ENCODE data around the gene TRAPPC11. TPM values are rescaled to one million over a fixed set of nuclear protein-coding genes. Genes with fewer than 3 reads are reported as not detected.

Gene TRAPPC11
- total RNA-seq, 2 experiments from 2014 or later, result 27.8 to 35.7 TPM

DNA sequence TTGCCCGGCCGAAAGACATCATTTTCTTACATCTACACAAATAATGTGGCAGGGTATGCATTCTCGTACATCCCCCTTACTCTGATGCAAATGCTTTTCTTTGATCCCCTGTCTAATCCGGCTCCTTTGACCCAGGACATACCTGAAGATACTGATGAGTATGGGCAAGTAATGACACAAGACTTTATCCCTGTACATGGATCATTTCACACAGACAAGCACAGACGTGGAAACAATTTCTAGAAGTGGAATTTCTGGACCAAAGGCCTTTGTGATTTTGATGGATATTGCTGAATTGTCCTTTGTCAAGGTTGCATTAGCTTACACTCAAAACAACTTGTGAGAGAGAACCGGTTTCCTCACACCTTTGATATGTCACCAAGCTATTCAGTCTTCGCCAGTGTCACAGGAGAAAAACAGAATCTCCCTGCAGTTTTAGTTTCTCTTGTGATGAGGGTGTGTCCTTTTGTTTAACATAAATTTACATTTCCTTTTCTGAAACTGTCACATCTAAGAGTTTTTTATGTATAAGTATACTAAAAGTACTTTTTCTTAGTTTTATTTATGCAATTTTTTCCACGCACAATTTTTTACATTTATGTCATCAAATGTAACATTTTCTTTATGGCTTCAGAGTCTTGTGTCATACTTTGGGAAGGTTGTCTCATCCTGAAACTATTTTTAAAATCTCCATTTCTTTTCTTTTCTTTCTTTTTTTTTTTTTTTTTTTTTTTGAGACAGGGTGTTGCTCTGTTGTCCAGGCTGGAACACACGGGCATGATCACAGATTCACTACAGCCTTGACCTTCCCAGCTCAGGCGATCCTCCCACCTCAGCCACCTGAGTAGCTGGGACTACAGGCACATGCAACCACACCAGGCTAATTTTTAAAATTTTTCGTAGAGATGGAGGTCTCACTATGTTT is 25.4 kb upstream of the TRAPPC11 start:
- no peaks in the 10 kb centered on the region for H3K9me2 ChIP-seq (ENCODE audit: insufficient read depth, low read length)
- no peaks in the 10 kb centered on the region for H3K9me3 ChIP-seq (ENCODE audit: low read length)
- TF ChIP-seq, protein P1, sequence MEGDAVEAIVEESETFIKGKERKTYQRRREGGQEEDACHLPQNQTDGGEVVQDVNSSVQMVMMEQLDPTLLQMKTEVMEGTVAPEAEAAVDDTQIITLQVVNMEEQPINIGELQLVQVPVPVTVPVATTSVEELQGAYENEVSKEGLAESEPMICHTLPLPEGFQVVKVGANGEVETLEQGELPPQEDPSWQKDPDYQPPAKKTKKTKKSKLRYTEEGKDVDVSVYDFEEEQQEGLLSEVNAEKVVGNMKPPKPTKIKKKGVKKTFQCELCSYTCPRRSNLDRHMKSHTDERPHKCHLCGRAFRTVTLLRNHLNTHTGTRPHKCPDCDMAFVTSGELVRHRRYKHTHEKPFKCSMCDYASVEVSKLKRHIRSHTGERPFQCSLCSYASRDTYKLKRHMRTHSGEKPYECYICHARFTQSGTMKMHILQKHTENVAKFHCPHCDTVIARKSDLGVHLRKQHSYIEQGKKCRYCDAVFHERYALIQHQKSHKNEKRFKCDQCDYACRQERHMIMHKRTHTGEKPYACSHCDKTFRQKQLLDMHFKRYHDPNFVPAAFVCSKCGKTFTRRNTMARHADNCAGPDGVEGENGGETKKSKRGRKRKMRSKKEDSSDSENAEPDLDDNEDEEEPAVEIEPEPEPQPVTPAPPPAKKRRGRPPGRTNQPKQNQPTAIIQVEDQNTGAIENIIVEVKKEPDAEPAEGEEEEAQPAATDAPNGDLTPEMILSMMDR (conservative IDR thresholded peaks at IDR 0.05; ENCODE audit: low read length), result no peak
- TF ChIP-seq EZH2phosphoT487 (IDR thresholded peaks at IDR 0.05; ENCODE audit: borderline replicate concordance, low read depth, low read length), result no peak
- no peak overlapping the region for H2AFZ ChIP-seq (ENCODE audit: low read length)
- no peak overlapping the region for H3K4me2 ChIP-seq (ENCODE audit: low read length)
- CTCF ChIA-PET (ENCODE audit: unreplicated experiment), result no interaction called here
- H3K79me2 ChIP-seq (ENCODE audit: insufficient read depth, low read depth, low read length), result no peaks in the 10 kb centered on the region
- intact Hi-C loops (cut with micrococcal nuclease; ENCODE audit: unreplicated experiment), result no loop called here
- no peaks in the 10 kb centered on the region for H4K20me1 ChIP-seq (ENCODE audit: insufficient read depth, low read length)
- no TSS peak for BruUV-seq (replicated peaks)
- H3K27ac ChIP-seq (ENCODE audit: low read depth, low read length, poor library complexity, severe bottlenecking), result no peak overlapping the region
- no peaks in the 10 kb centered on the region for H3K4me1 ChIP-seq (ENCODE audit: insufficient read depth, low read length, poor library complexity, severe bottlenecking)
- no peak overlapping the region for H3K4me3 ChIP-seq (ENCODE audit: low read depth, low read length, poor library complexity, severe bottlenecking)
- no peak for DNase-seq (ENCODE audit: low spot score)
- POLR2A ChIA-PET, result interaction anchor here (0.7 kb wide), 1 partner anchor 20 kb away, joined by 3 read pairs; no protein-coding TSS in a partner anchor
- no peaks in the 10 kb centered on the region for H3K36me3 ChIP-seq (ENCODE audit: insufficient read depth, low read length)

DNA sequence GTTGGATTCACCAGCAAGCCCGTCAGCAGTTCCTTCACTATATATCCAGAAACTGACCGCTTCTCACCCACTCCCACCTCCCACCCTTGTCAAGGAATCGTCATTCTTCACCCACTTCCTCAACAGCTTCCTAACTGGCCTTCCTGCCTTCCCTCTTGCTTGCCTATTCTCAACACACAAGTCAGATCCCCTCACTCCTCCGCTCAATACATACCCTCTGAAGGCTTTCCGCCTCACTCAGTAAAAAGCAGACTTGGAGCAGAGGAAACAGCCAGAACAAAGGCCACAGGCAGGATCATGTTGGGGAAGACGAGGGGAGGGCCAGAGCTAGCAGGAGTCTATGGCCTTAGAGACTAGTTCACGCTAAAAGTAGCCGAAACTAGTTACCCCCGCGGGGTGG is 23.8 kb upstream of the TRAPPC11 start:
- ChIA-PET POLR2A (no interaction called here), CTCF (ENCODE audit: unreplicated experiment) (no interaction called here)
- no peak for DNase-seq (ENCODE audit: low spot score)
- H3K9me3 ChIP-seq (ENCODE audit: low read length), result no peaks in the 10 kb centered on the region
- TF ChIP-seq, protein P1 (conservative IDR thresholded peaks at IDR 0.05; ENCODE audit: low read length), result no peak
- TF ChIP-seq EZH2phosphoT487 (IDR thresholded peaks at IDR 0.05; ENCODE audit: borderline replicate concordance, low read depth, low read length), result no peak
- no peak overlapping the region for H3K4me3 ChIP-seq (ENCODE audit: low read depth, low read length, poor library complexity, severe bottlenecking)
- no TSS peak for BruUV-seq (replicated peaks)
- intact Hi-C loops (cut with micrococcal nuclease; ENCODE audit: unreplicated experiment), result no loop called here
- no peaks in the 10 kb centered on the region for H3K4me1 ChIP-seq (ENCODE audit: insufficient read depth, low read length, poor library complexity, severe bottlenecking)
- no peaks in the 10 kb centered on the region for H3K79me2 ChIP-seq (ENCODE audit: insufficient read depth, low read depth, low read length)
- no peaks in the 10 kb centered on the region for H3K9me2 ChIP-seq (ENCODE audit: insufficient read depth, low read length)
- H3K27ac ChIP-seq (ENCODE audit: low read depth, low read length, poor library complexity, severe bottlenecking), result no peak overlapping the region
- H3K36me3 ChIP-seq (ENCODE audit: insufficient read depth, low read length), result no peaks in the 10 kb centered on the region
- no peaks in the 10 kb centered on the region for H4K20me1 ChIP-seq (ENCODE audit: insufficient read depth, low read length)
- no peak overlapping the region for H2AFZ ChIP-seq (ENCODE audit: low read length)
- H3K4me2 ChIP-seq (ENCODE audit: low read length), result no peak overlapping the region

DNA sequence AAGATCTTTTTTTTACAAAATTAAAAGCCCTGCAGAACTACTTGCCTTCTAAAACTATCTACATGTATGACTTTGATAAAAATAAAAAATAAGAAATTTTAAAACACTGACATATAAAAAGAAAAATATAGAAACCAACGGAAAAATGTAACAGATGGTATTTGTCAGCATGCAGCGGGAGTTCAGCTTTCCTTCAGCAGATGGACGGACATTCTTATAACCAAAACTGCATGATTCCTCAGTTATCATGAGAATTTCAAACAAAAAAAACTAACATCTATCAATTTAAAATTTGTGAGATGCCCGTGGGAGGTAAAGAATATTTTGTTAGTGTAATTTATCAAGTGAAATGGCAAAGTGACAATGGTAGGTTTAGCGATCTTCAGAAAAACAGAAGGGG is 23.4 kb upstream of the TRAPPC11 start:
- intact Hi-C loops (cut with micrococcal nuclease; ENCODE audit: unreplicated experiment), result no loop called here
- no peak for DNase-seq (ENCODE audit: low spot score)
- Histone ChIP-seq H4K20me1 (ENCODE audit: insufficient read depth, low read length) (no peaks in the 10 kb centered on the region), H3K27ac (ENCODE audit: low read depth, low read length, poor library complexity, severe bottlenecking) (no peak overlapping the region), H2AFZ (ENCODE audit: low read length) (no peak overlapping the region), H3K4me1 (ENCODE audit: insufficient read depth, low read length, poor library complexity, severe bottlenecking) (no peaks in the 10 kb centered on the region), H3K4me2 (ENCODE audit: low read length) (no peak overlapping the region), H3K9me3 (ENCODE audit: low read length) (no peaks in the 10 kb centered on the region), H3K9me2 (ENCODE audit: insufficient read depth, low read length) (no peaks in the 10 kb centered on the region), H3K79me2 (ENCODE audit: insufficient read depth, low read depth, low read length) (no peaks in the 10 kb centered on the region), H3K36me3 (ENCODE audit: insufficient read depth, low read length) (no peaks in the 10 kb centered on the region), H3K4me3 (ENCODE audit: low read depth, low read length, poor library complexity, severe bottlenecking) (no peak overlapping the region)
- ChIA-PET CTCF (ENCODE audit: unreplicated experiment) (no interaction called here), POLR2A (no interaction called here)
- TF ChIP-seq, protein P1 (conservative IDR thresholded peaks at IDR 0.05; ENCODE audit: low read length), result no peak
- TF ChIP-seq EZH2phosphoT487 (IDR thresholded peaks at IDR 0.05; ENCODE audit: borderline replicate concordance, low read depth, low read length), result no peak
- no TSS peak for BruUV-seq (replicated peaks)
